Duodenal mucosa (tissue), 2 donors: ENCODE measurements around the gene CCL20.

Experiments
- H3K27ac ChIP-seq: one replicate; pipeline ENCODE4 v1.7.0; 2013; ENCODE audit warnings: low read depth, low read length
- H3K27me3 ChIP-seq, 2 donors: one replicate each; pipeline ENCODE4 v1.7.0; 2013; ENCODE audit warnings: low read length in 2 of 2, control low read depth in 1 of 2; ENCODE audit not compliant: insufficient read depth in 2 of 2, control insufficient read depth in 1 of 2
- H3K36me3 ChIP-seq, 2 donors: one replicate each; pipeline ENCODE4 v1.7.0; 2013; ENCODE audit warnings: low read length in 2 of 2, control low read depth in 1 of 2; ENCODE audit not compliant: insufficient read depth in 2 of 2, control insufficient read depth in 1 of 2
- H3K4me1 ChIP-seq, 2 donors: one replicate each; pipeline ENCODE4 v1.7.0; 2013; ENCODE audit warnings: low read length in 2 of 2, control low read depth in 1 of 2; ENCODE audit not compliant: insufficient read depth in 2 of 2, control insufficient read depth in 1 of 2
- H3K4me3 ChIP-seq, 2 donors: one replicate each; pipeline ENCODE4 v1.7.0; 2013; ENCODE audit warnings: low read length in 2 of 2, low read depth in 1 of 2
- H3K9ac ChIP-seq, 2 donors: one replicate each; pipeline ENCODE4 v1.7.0; 2013; ENCODE audit warnings: low read length in 2 of 2, low read depth in 1 of 2
- H3K9me3 ChIP-seq, 2 donors: one replicate each; pipeline ENCODE4 v1.7.0; 2013; ENCODE audit warnings: low read length in 2 of 2, control low read depth in 1 of 2; ENCODE audit not compliant: control insufficient read depth in 1 of 2

The CCL20 gene

GRCh38 chr2:227802882-227803281 is 10.8 kb upstream of the CCL20 start:
- Histone ChIP-seq H3K4me3 (no peak overlapping the region), H3K9ac (no peak overlapping the region), H3K36me3 (no peaks in the 10 kb centered on the region), H3K4me1 (peaks cover 6 to 14% of the 10 kb centered on the region in 2 donors), H3K27ac (no peak overlapping the region), H3K27me3 (no peaks in the 10 kb centered on the region), H3K9me3 (no peaks in the 10 kb centered on the region)

GRCh38 chr2:227804975-227805374 is 8.7 kb upstream of the CCL20 start:
- Histone ChIP-seq H3K27me3 (no peaks in the 10 kb centered on the region), H3K36me3 (no peaks in the 10 kb centered on the region), H3K9me3 (no peaks in the 10 kb centered on the region), H3K9ac (no peak overlapping the region), H3K4me1 (peaks cover 0 to 6% of the 10 kb centered on the region in 2 donors), H3K27ac (no peak overlapping the region), H3K4me3 (no peak overlapping the region)

- Histone ChIP-seq H3K4me3 (no peak overlapping the region), H3K9me3 (no peaks in the 10 kb centered on the region), H3K4me1 (peaks cover 0 to 6% of the 10 kb centered on the region in 2 donors), H3K36me3 (no peaks in the 10 kb centered on the region), H3K9ac (no peak overlapping the region), H3K27ac (no peak overlapping the region), H3K27me3 (no peaks in the 10 kb centered on the region)
Observed at GRCh38 chr2:227805578-227805977, 8.1 kb upstream of the CCL20 start.

- Histone ChIP-seq H3K27me3 (no peaks in the 10 kb centered on the region), H3K9ac (no peak overlapping the region)
Observed at GRCh38 chr2:227808936-227809335, 4.7 kb upstream of the CCL20 start.

GRCh38 chr2:227812001-227812400 is 1.6 kb upstream of the CCL20 start:
- no peaks in the 10 kb centered on the region for H3K27me3 ChIP-seq
- no peak overlapping the region for H3K27ac ChIP-seq
- no peaks in the 10 kb centered on the region for H3K36me3 ChIP-seq
- no peak overlapping the region for H3K9ac ChIP-seq
- H3K9me3 ChIP-seq, result no peaks in the 10 kb centered on the region
- H3K4me1 ChIP-seq, result peaks cover 0 to 17% of the 10 kb centered on the region in 2 donors
- H3K4me3 ChIP-seq, result no peak overlapping the region

More at GRCh38 chr2:227808936-227809335, 4.7 kb upstream of the CCL20 start:
- H3K9me3 ChIP-seq, result no peaks in the 10 kb centered on the region
- no peak overlapping the region for H3K4me3 ChIP-seq
- H3K27ac ChIP-seq, result no peak overlapping the region
- H3K4me1 ChIP-seq, result peaks cover 0 to 18% of the 10 kb centered on the region in 2 donors
- H3K36me3 ChIP-seq, result no peaks in the 10 kb centered on the region

- no peaks in the 10 kb centered on the region for H3K36me3 ChIP-seq
- no peak overlapping the region for H3K9ac ChIP-seq
- no peaks in the 10 kb centered on the region for H3K9me3 ChIP-seq
- H3K27me3 ChIP-seq, result no peaks in the 10 kb centered on the region
- no peak overlapping the region for H3K4me3 ChIP-seq
- peaks cover 8 to 23% of the 10 kb centered on the region in 2 donors for H3K4me1 ChIP-seq
- no peak overlapping the region for H3K27ac ChIP-seq
Observed at GRCh38 chr2:227813229-227813561, 447 bp upstream of the CCL20 start.

- Histone ChIP-seq H3K27ac (no peak overlapping the region), H3K4me1 (peaks cover 18 to 36% of the 10 kb centered on the region in 2 donors), H3K27me3 (no peaks in the 10 kb centered on the region), H3K9me3 (no peaks in the 10 kb centered on the region), H3K36me3 (no peaks in the 10 kb centered on the region), H3K9ac (no peak overlapping the region), H3K4me3 (no peak overlapping the region)
Observed at GRCh38 chr2:227815066-227815465, 1.4 kb downstream of the CCL20 start.

GRCh38 chr2:227816507-227817294 is 3.1 kb downstream of the CCL20 start:
- Histone ChIP-seq H3K27ac (no peak overlapping the region), H3K9ac (no peak overlapping the region), H3K4me1 (peaks cover 26 to 50% of the 10 kb centered on the region in 2 donors), H3K27me3 (no peaks in the 10 kb centered on the region), H3K36me3 (no peaks in the 10 kb centered on the region), H3K4me3 (no peak overlapping the region), H3K9me3 (no peaks in the 10 kb centered on the region)

- Histone ChIP-seq H3K4me1 (peaks cover 26 to 50% of the 10 kb centered on the region in 2 donors), H3K36me3 (no peaks in the 10 kb centered on the region), H3K9ac (no peak overlapping the region), H3K4me3 (no peak overlapping the region), H3K27me3 (no peaks in the 10 kb centered on the region), H3K9me3 (no peaks in the 10 kb centered on the region), H3K27ac (no peak overlapping the region)
Observed at GRCh38 chr2:227817336-227817735, 3.7 kb downstream of the CCL20 start.

- peaks cover 26 to 46% of the 10 kb centered on the region in 2 donors for H3K4me1 ChIP-seq
- H3K9me3 ChIP-seq, result no peaks in the 10 kb centered on the region
- H3K9ac ChIP-seq, result no peak overlapping the region
- H3K36me3 ChIP-seq, result no peaks in the 10 kb centered on the region
- H3K4me3 ChIP-seq, result no peak overlapping the region
- no peak overlapping the region for H3K27ac ChIP-seq
- no peaks in the 10 kb centered on the region for H3K27me3 ChIP-seq
Observed at GRCh38 chr2:227817850-227818674, 4.4 kb downstream of the CCL20 start.
